WTC11 (cell line): ENCODE data around the gene LATS2. TPM values are rescaled to one million over a fixed set of nuclear protein-coding genes. Genes with fewer than 3 reads are reported as not detected.

Experiments used
- ATAC-seq: fragments of 200-7000 bp; cut with Tn5 transposase; 2 replicates; pipeline ENCODE4 v1.10.0; 2021; ENCODE audit warnings: mild to moderate bottlenecking, moderate library complexity
- CTCF ChIA-PET: fragments of 300-600 bp; sonication (Branson Sonifier 250); formaldehyde crosslinking; loops from one replicate; lab custom pipeline; 2021; ENCODE audit warnings: antibody characterized with exemption; lab: Charles Lee
- POLR2A ChIA-PET: fragments of 350-600 bp; sonication (Branson Sonifier 250); formaldehyde crosslinking; loops from one replicate; lab custom pipeline; 2021; ENCODE audit warnings: antibody characterized with exemption; lab: Charles Lee
- DNase-seq: peaks from one replicate; pipeline ENCODE4 v3.0.0; 2021; ENCODE audit warnings: low spot score
- H3K27ac Mint-ChIP-seq: 2 replicates; pipeline ENCODE4 v1.8.0; 2021; ENCODE audit warnings: mixed read lengths
- H3K27me3 Mint-ChIP-seq: 2 replicates; pipeline ENCODE4 v1.8.0; 2021; ENCODE audit warnings: low read depth, mild to moderate bottlenecking, moderate library complexity, mixed read lengths
- H3K36me3 Mint-ChIP-seq: 2 replicates; pipeline ENCODE4 v1.8.0; 2021; ENCODE audit warnings: mixed read lengths
- H3K4me1 Mint-ChIP-seq: 2 replicates; pipeline ENCODE4 v1.8.0; 2022; ENCODE audit warnings: mixed read lengths
- H3K4me3 Mint-ChIP-seq: 2 replicates; pipeline ENCODE4 v1.8.0; 2021; ENCODE audit warnings: mild to moderate bottlenecking, moderate library complexity, mixed read lengths
- H3K9me3 Mint-ChIP-seq: 2 replicates; pipeline ENCODE4 v1.8.0; 2021; ENCODE audit warnings: mixed read lengths
- CBFB ChIP-seq: sonication (generic); formaldehyde crosslinking; IDR thresholded peaks from 2 replicates; pipeline ENCODE4 v1.8.1; 2022; ENCODE audit warnings: mild to moderate bottlenecking, low read depth, missing genetic modification reagents
- GABPB1 ChIP-seq: sonication (generic); formaldehyde crosslinking; IDR thresholded peaks from 2 replicates; pipeline ENCODE4 v1.8.1; 2023; ENCODE audit warnings: mild to moderate bottlenecking, missing genetic modification reagents
- GRHL2 ChIP-seq: fragments of 250-450 bp; sonication (Bioruptor Pico); IDR thresholded peaks from 2 replicates; pipeline ENCODE4 v1.8.0; 2022; ENCODE audit warnings: mild to moderate bottlenecking, moderate library complexity; ENCODE audit not compliant: insufficient replicate concordance, severe bottlenecking
- JAZF1 ChIP-seq: fragments of 250-450 bp; sonication (Bioruptor Pico); IDR thresholded peaks from 2 replicates; pipeline ENCODE4 v1.9.0; 2021; ENCODE audit warnings: moderate library complexity, mild to moderate bottlenecking, inconsistent platforms
- MXD4 ChIP-seq: fragments of 250-450 bp; sonication (Bioruptor Pico); IDR thresholded peaks from 2 replicates; pipeline ENCODE4 v1.8.0; 2021; ENCODE audit warnings: mild to moderate bottlenecking, moderate library complexity, borderline replicate concordance
- OVOL2 ChIP-seq: fragments of 250-450 bp; sonication (Bioruptor Pico); IDR thresholded peaks from 2 replicates; pipeline ENCODE4 v1.9.0; 2021; ENCODE audit warnings: mild to moderate bottlenecking, borderline replicate concordance
- RELA ChIP-seq: sonication (generic); formaldehyde crosslinking; IDR thresholded peaks from 2 replicates; pipeline ENCODE4 v1.8.1; 2022; ENCODE audit warnings: missing genetic modification reagents, mild to moderate bottlenecking, borderline replicate concordance
- SMAD4 ChIP-seq: sonication (generic); formaldehyde crosslinking; IDR thresholded peaks from 2 replicates; pipeline ENCODE4 v1.8.0; 2022; ENCODE audit warnings: mild to moderate bottlenecking, missing genetic modification reagents
- TEAD1 ChIP-seq: sonication (generic); formaldehyde crosslinking; IDR thresholded peaks from 2 replicates; pipeline ENCODE4 v1.8.0; 2022; ENCODE audit warnings: mild to moderate bottlenecking, missing genetic modification reagents
- ZNF232 ChIP-seq: sonication (generic); formaldehyde crosslinking; IDR thresholded peaks from 2 replicates; pipeline ENCODE4 v1.8.0; 2022; ENCODE audit warnings: mild to moderate bottlenecking, missing genetic modification reagents
- total RNA-seq: library from RNA; stranded (reverse); gene quantifications from 3 replicates; pipeline ENCODE4 v1.2.3, GENCODE V29; 2021
- TF ChIP-seq, protein P1 (sequence below): sonication (generic); formaldehyde crosslinking; IDR thresholded peaks from 2 replicates; pipeline ENCODE4 v1.8.1; 2023; ENCODE audit warnings: mild to moderate bottlenecking, missing genetic modification reagents, moderate library complexity
- TF ChIP-seq, protein P2 (sequence below): sonication (generic); formaldehyde crosslinking; IDR thresholded peaks from 2 replicates; pipeline ENCODE4 v1.8.1; 2022; ENCODE audit warnings: mild to moderate bottlenecking, moderate library complexity, missing genetic modification reagents
- TF ChIP-seq, protein P3 (sequence below): fragments of 250-450 bp; sonication (Bioruptor Pico); IDR thresholded peaks from 2 replicates; pipeline ENCODE4 v1.9.0; 2021; ENCODE audit warnings: mild to moderate bottlenecking
- TF ChIP-seq, protein P4 (sequence below): fragments of 200-600 bp; IDR thresholded peaks from 2 replicates; pipeline ENCODE4 v1.8.0; 2022; ENCODE audit warnings: antibody characterized with exemption
- TF ChIP-seq, protein P5 (sequence below): sonication (generic); formaldehyde crosslinking; IDR thresholded peaks from 2 replicates; pipeline ENCODE4 v1.8.1; 2022; ENCODE audit warnings: mild to moderate bottlenecking, missing genetic modification reagents, moderate library complexity, borderline replicate concordance
- TF ChIP-seq, protein P6 (sequence below): fragments of 250-450 bp; sonication (Bioruptor Pico); IDR thresholded peaks from 2 replicates; pipeline ENCODE4 v1.9.0; 2021; ENCODE audit warnings: mild to moderate bottlenecking
- TF ChIP-seq, protein P7 (sequence below): fragments of 250-450 bp; sonication (Bioruptor Pico); IDR thresholded peaks from 2 replicates; pipeline ENCODE4 v1.8.0; 2021; ENCODE audit warnings: mild to moderate bottlenecking
- TF ChIP-seq, protein P8 (sequence below): sonication (generic); formaldehyde crosslinking; IDR thresholded peaks from 2 replicates; pipeline ENCODE4 v1.8.1; 2023; ENCODE audit warnings: mild to moderate bottlenecking, missing genetic modification reagents
- TF ChIP-seq, protein P9 (sequence below): sonication (generic); formaldehyde crosslinking; IDR thresholded peaks from 2 replicates; pipeline ENCODE4 v1.8.0; 2022; ENCODE audit warnings: missing genetic modification reagents

Gene LATS2
- total RNA-seq, 1 experiment from 2014 or later: 28.9 TPM

DNA sequence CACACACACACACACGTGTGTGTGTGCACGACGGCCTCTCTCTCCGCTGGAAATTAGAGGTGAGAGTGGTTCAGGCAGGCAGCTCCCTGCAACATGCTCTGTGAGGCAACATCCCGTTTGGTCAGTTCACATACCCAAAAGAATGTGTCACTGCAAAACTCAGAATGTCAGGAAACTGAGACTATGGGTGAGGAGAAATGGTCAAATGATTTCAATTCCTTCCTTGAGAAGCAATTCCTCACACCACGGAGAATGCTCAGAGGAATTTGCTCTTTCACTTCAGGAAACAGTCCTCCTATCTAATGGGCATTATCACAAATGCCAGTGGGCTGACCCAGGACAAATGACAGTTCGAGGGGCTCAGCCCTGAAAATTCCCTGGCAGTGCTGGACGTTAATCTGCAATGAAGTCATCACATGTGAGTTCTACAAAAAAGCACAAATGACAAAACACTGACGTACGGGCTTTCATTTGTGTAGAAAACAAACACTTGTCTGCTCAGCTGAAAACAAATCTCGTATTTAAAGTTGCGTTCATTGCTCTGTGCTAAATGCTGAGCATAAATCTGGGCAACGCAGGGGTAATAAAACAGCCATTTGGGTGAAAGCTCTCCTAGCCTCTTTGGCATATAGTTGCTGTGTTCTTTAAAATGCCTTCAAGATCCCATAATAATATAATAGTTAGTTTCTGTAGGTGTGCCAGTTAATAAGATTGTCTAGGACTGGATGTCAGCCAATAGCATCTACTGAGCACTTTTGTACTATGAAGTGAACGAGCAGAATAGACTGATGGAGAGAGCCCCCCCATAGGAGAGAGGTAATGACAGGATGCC lies 18.6 kb upstream of the LATS2 start:
- ATAC-seq (no peak), DNase-seq (no peak)
- ChIA-PET CTCF (no interaction called here), POLR2A (no interaction called here)
- peaks cover 27% of the 10 kb centered on the region for H3K4me1 Mint-ChIP-seq
- peak overlapping the region; percentile 38; the same call in 1 of the 2 replicates for H3K27ac Mint-ChIP-seq
- H3K9me3 Mint-ChIP-seq: no peaks in the 10 kb centered on the region
- no peak overlapping the region for H3K4me3 Mint-ChIP-seq
- TF ChIP-seq SMAD4 (CRISPR knock-in tag) (no peak), CBFB (CRISPR knock-in tag) (no peak), GABPB1 (CRISPR knock-in tag) (no peak), MXD4 (CRISPR knock-in tag) (no peak), RELA (CRISPR knock-in tag) (no peak)
- TF ChIP-seq, protein P1, sequence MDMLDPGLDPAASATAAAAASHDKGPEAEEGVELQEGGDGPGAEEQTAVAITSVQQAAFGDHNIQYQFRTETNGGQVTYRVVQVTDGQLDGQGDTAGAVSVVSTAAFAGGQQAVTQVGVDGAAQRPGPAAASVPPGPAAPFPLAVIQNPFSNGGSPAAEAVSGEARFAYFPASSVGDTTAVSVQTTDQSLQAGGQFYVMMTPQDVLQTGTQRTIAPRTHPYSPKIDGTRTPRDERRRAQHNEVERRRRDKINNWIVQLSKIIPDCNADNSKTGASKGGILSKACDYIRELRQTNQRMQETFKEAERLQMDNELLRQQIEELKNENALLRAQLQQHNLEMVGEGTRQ (CRISPR knock-in tag): no peak
- TF ChIP-seq, protein P2, sequence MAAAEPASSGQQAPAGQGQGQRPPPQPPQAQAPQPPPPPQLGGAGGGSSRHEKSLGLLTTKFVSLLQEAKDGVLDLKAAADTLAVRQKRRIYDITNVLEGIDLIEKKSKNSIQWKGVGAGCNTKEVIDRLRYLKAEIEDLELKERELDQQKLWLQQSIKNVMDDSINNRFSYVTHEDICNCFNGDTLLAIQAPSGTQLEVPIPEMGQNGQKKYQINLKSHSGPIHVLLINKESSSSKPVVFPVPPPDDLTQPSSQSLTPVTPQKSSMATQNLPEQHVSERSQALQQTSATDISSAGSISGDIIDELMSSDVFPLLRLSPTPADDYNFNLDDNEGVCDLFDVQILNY (CRISPR knock-in tag): no peak
- TF ChIP-seq, protein P3, sequence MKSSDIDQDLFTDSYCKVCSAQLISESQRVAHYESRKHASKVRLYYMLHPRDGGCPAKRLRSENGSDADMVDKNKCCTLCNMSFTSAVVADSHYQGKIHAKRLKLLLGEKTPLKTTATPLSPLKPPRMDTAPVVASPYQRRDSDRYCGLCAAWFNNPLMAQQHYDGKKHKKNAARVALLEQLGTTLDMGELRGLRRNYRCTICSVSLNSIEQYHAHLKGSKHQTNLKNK (CRISPR knock-in tag): no peak
- peaks cover 4% of the 10 kb centered on the region for H3K27me3 Mint-ChIP-seq
- H3K36me3 Mint-ChIP-seq: no peaks in the 10 kb centered on the region

DNA sequence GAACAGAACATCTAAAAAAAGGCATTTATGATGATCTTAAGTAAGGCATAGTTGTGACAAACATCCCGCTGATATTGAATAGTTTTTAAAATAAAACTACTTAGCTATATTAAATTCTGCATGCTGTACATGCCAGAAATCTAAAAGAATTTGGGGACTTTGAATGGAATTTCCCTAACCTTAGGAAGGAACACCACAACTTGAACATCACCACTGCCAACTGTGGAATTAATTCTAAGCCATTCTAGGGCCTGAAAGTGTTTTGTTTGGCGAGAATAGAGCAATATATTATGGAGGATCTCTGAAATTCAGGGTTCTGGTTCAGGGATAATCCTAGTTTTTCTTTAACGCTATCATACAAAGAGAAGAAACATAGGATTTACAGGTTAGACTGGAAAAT lies 17.8 kb upstream of the LATS2 start:
- DNase-seq: no peak
- POLR2A ChIA-PET: no interaction called here
- CTCF ChIA-PET: interaction anchor here (1.2 kb wide), 1 partner anchor 18 kb away, joined by 3 read pairs; the partner anchor contains the start of gene LATS2
- H3K27me3 Mint-ChIP-seq: peaks cover 5% of the 10 kb centered on the region
- no peak overlapping the region for H3K4me3 Mint-ChIP-seq
- ATAC-seq: no peak
- no peak overlapping the region for H3K27ac Mint-ChIP-seq
- H3K36me3 Mint-ChIP-seq: no peaks in the 10 kb centered on the region
- peaks cover 34% of the 10 kb centered on the region for H3K4me1 Mint-ChIP-seq
- H3K9me3 Mint-ChIP-seq: no peaks in the 10 kb centered on the region
- TF ChIP-seq, protein P4, sequence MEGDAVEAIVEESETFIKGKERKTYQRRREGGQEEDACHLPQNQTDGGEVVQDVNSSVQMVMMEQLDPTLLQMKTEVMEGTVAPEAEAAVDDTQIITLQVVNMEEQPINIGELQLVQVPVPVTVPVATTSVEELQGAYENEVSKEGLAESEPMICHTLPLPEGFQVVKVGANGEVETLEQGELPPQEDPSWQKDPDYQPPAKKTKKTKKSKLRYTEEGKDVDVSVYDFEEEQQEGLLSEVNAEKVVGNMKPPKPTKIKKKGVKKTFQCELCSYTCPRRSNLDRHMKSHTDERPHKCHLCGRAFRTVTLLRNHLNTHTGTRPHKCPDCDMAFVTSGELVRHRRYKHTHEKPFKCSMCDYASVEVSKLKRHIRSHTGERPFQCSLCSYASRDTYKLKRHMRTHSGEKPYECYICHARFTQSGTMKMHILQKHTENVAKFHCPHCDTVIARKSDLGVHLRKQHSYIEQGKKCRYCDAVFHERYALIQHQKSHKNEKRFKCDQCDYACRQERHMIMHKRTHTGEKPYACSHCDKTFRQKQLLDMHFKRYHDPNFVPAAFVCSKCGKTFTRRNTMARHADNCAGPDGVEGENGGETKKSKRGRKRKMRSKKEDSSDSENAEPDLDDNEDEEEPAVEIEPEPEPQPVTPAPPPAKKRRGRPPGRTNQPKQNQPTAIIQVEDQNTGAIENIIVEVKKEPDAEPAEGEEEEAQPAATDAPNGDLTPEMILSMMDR: no peak
- TF ChIP-seq, protein P5, sequence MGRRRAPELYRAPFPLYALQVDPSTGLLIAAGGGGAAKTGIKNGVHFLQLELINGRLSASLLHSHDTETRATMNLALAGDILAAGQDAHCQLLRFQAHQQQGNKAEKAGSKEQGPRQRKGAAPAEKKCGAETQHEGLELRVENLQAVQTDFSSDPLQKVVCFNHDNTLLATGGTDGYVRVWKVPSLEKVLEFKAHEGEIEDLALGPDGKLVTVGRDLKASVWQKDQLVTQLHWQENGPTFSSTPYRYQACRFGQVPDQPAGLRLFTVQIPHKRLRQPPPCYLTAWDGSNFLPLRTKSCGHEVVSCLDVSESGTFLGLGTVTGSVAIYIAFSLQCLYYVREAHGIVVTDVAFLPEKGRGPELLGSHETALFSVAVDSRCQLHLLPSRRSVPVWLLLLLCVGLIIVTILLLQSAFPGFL (CRISPR knock-in tag): no peak
- TF ChIP-seq, protein P6, sequence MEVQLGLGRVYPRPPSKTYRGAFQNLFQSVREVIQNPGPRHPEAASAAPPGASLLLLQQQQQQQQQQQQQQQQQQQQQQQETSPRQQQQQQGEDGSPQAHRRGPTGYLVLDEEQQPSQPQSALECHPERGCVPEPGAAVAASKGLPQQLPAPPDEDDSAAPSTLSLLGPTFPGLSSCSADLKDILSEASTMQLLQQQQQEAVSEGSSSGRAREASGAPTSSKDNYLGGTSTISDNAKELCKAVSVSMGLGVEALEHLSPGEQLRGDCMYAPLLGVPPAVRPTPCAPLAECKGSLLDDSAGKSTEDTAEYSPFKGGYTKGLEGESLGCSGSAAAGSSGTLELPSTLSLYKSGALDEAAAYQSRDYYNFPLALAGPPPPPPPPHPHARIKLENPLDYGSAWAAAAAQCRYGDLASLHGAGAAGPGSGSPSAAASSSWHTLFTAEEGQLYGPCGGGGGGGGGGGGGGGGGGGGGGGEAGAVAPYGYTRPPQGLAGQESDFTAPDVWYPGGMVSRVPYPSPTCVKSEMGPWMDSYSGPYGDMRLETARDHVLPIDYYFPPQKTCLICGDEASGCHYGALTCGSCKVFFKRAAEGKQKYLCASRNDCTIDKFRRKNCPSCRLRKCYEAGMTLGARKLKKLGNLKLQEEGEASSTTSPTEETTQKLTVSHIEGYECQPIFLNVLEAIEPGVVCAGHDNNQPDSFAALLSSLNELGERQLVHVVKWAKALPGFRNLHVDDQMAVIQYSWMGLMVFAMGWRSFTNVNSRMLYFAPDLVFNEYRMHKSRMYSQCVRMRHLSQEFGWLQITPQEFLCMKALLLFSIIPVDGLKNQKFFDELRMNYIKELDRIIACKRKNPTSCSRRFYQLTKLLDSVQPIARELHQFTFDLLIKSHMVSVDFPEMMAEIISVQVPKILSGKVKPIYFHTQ (CRISPR knock-in tag): no peak
- TF ChIP-seq, protein P7, sequence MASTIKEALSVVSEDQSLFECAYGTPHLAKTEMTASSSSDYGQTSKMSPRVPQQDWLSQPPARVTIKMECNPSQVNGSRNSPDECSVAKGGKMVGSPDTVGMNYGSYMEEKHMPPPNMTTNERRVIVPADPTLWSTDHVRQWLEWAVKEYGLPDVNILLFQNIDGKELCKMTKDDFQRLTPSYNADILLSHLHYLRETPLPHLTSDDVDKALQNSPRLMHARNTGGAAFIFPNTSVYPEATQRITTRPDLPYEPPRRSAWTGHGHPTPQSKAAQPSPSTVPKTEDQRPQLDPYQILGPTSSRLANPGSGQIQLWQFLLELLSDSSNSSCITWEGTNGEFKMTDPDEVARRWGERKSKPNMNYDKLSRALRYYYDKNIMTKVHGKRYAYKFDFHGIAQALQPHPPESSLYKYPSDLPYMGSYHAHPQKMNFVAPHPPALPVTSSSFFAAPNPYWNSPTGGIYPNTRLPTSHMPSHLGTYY (CRISPR knock-in tag): no peak
- TF ChIP-seq, protein P8, sequence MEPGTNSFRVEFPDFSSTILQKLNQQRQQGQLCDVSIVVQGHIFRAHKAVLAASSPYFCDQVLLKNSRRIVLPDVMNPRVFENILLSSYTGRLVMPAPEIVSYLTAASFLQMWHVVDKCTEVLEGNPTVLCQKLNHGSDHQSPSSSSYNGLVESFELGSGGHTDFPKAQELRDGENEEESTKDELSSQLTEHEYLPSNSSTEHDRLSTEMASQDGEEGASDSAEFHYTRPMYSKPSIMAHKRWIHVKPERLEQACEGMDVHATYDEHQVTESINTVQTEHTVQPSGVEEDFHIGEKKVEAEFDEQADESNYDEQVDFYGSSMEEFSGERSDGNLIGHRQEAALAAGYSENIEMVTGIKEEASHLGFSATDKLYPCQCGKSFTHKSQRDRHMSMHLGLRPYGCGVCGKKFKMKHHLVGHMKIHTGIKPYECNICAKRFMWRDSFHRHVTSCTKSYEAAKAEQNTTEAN (CRISPR knock-in tag): no peak
- no peak for TF ChIP-seq GRHL2 (CRISPR knock-in tag)
- no peak for TF ChIP-seq OVOL2
- TF ChIP-seq JAZF1 (CRISPR knock-in tag): no peak
- no peak for TF ChIP-seq ZNF232 (CRISPR knock-in tag)
- TF ChIP-seq, protein P9, sequence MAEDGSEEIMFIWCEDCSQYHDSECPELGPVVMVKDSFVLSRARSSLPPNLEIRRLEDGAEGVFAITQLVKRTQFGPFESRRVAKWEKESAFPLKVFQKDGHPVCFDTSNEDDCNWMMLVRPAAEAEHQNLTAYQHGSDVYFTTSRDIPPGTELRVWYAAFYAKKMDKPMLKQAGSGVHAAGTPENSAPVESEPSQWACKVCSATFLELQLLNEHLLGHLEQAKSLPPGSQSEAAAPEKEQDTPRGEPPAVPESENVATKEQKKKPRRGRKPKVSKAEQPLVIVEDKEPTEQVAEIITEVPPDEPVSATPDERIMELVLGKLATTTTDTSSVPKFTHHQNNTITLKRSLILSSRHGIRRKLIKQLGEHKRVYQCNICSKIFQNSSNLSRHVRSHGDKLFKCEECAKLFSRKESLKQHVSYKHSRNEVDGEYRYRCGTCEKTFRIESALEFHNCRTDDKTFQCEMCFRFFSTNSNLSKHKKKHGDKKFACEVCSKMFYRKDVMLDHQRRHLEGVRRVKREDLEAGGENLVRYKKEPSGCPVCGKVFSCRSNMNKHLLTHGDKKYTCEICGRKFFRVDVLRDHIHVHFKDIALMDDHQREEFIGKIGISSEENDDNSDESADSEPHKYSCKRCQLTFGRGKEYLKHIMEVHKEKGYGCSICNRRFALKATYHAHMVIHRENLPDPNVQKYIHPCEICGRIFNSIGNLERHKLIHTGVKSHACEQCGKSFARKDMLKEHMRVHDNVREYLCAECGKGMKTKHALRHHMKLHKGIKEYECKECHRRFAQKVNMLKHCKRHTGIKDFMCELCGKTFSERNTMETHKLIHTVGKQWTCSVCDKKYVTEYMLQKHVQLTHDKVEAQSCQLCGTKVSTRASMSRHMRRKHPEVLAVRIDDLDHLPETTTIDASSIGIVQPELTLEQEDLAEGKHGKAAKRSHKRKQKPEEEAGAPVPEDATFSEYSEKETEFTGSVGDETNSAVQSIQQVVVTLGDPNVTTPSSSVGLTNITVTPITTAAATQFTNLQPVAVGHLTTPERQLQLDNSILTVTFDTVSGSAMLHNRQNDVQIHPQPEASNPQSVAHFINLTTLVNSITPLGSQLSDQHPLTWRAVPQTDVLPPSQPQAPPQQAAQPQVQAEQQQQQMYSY (CRISPR knock-in tag): no peak
- no peak for TF ChIP-seq TEAD1 (CRISPR knock-in tag)
